HG03342 (cell line): ENCODE measurements around the gene MAGOH.
"Not testable (repeated sequence)": the region's sequence is repeated elsewhere in the genome, so short reads cannot be mapped to it uniquely, and the experiment has no call there.

Experiments
- ATAC-seq: cut with Tn5 transposase; IDR thresholded peaks from one replicate; pipeline ENCODE4 v1.9.1; 2021; ENCODE audit warnings: mild to moderate bottlenecking, moderate library complexity; ENCODE audit not compliant: unreplicated experiment

The MAGOH gene

DNA sequence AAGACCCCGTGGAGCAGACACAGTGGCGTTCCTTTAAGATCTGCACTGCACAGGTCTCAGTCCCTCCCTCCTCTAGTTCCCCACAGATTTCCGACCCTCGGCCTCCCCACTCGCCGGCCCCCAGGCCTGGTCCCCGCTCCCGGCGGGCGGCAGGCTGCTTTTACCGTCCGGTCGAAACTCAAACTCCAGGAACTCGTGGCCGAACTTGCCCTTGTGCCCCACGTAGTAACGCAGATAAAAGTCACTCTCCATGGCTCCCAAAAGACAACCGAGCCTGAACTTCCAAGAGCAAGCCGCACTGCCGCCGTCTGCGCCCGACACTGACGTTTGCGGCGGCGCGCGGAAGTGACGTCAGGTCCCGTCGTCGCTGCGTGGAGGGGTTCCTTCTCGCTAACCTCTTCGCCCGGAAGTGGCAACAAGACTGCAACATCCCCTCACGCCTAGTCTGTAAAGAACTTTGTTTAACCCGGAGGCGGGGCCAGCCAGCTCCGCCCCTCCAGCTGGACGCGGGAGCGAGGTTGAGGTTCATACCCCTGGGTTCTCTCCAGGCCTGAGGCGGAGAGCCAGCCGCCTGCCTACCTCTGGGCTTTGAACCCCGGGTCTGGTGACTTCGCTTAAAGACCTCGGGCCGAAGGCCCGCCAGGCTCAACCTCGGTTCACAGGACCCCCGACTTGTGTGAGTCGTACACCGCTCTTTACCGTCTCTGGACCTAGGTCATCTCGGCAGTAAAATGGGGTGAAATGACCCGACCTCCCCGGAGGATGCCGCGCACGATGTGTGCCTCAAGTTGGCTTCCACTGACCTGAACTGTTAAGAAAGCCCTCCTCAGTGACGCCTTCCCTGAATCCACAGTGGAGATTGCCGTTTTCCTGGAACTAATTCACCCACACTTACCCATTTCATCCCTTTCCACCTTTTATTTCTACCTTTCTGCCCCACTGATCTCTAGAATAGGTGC, at the start of gene MAGOH:
Gene MAGOH (minus strand): TSS at position 322 of the 959 bp plus-strand sequence. CDS start 70 bp downstream, at position 252.
- peak; percentile 90 for ATAC-seq

DNA sequence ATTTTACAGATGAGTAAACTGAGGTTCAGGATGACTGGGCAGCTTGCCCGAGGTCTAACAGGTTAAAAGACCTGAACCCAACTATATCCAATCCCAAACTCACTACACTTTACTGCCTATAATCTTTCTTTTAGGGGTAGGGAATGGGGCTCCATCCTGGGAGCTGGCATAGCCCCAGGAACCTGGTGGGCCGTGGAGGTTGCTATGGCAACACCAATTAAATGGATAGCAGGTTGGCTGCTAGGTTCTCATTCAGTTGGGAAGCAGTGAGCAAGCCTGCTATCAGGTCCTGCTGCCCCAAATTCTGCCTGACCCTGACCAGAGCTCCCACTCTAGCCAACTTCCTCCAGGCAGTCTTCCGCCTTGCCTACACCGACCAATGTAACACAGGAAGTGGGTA, 48.6 kb upstream of the MAGOH start:
- no peak for ATAC-seq

DNA sequence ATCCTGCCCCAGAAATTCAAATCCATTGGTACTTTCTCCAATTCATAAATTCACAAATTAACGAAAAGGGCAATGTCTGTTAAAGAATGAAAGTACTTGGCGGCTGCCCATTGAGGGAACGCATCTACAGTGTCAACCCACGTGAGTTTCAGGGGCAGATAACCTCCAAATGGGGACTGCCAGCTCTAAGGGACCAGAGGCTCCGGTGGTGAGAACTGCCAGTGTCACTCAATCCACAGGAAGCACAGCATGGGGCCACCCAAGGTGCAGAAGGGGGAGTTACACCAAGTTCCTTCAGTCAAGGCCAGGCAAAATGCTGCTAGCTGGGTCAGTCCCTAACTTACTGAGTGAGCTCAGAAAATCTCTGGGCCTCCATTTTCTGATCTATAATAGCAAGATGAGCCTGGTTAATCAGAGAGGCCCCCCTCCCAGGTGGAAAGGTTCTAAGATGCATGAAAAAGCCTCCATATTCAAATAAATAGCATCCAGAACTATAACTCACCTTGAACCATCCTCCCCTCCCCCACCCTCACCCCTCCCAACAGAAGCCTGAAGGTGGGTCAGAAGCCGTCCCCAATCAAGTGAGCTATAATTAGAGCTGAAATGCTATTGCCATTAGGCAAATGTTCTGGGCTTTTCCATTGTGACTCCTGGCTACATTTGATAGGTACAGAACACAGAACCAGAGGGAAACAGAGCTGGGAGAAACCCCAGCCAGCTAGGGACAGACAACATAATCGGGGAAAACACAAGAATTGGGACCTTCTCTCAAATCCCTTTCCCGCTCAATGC, 47.8 kb upstream of the MAGOH start:
- no peak for ATAC-seq

DNA sequence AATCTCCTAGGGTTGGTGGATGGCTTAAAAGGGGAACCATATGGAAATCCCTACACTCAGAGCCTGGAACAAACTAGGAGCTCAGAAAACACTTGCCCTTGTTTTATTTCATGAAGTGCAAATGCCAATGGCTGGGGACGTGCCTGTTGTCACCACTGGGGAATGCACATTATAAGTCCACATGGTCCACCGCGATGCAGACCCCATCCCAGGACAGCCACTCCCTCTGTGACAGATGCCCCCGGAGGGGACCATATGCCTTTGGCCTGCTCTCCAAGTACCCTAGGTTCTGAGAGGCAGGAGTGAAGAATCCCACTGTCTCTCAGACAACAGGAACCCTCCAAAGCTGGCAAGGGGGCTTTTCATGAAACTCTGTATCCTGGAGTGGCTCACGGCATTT, 47.2 kb upstream of the MAGOH start:
- ATAC-seq = no peak

DNA sequence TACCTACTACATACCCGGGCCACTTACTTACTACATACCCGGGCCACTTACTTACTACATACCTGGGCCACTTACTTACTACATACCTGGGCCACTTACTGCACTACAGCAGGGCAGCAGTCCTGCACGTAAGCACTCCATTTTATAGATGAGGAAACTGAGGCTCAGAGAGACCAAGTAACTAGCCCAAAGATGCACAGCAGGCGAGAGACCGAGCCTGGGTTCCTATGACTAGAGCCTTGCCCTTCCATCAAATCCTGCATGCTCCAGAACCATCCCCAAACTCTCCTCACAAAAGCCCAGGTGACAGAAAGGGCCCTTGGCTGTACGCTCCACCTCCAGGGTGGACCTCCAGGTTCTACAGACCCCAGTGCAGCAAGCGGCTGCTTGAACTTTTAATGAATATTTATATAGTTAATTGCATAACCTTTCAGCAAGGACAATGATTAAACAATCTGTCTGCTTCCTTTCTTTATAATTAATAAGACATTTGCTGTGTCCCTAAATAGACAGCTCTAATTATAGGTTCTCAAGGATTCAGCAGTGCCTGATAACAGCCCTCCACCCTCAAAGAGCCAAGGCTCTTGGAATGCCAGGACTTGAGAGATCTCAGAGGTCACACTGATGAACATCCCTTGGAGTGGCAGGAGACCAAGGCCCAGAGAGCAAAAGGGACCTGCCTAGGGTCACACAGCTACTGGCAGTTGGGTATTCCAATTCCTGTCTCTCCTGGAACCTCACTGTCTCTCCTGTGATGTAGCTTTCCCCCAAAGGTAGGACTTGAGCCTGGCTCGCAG, 46.1 kb upstream of the MAGOH start:
- ATAC-seq = no peak

DNA sequence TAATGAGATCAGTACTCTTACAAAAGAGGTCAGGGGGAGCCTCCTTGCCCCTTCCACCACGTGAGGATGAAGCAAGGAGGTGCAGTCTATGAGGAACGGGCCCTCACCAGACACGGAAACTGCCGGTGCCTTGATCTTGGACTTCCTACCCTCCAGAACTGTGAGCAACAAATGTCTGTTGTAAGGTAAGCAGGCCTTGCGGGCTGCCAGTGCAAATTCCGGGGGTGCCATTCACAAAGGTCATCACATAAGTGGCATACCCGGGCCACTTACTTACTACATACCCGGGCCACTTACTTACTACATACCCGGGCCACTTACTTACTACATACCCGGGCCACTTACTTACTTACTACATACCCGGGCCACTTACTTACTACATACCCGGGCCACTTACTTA, 44.8 kb upstream of the MAGOH start:
- not testable (repeated sequence) for ATAC-seq

DNA sequence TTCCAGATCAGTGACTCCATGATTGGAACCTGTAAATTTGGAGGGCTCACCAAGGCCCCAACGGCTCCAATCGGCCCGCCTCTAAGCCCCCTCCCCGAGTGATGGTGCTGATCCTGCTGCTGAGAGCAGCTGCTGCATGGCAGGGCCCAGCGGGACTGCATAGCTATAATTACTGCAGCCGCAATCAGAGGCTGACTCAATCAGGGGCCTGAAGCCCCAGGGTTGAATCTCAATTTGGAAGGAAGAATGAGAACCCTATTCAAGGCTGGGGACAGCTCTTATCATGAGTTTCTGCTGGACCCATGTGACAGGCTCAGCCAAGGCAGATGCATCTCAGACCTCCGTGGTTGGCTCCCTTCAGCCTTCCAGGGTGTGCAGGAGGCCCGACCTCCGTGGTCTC, 42.8 kb upstream of the MAGOH start:
- no peak for ATAC-seq

DNA sequence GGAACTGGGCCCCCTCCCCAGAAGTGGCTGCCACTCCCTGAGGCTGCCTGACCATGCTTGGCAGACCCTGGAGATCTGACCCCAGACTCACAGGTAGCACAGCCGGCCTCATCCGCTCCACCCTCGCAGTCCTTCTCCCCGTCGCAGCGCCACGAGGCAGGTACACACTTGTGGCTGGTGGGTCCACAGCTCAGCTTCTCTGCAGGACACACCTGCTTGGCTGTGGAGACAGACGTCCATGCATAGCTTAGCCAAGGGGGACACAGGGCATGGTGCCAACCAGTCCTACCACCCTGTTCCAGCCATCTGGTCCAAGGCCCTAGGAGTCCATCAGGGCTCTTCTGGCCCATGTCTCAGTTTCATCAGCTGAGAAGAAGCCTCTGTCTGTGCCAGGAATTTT, 42.2 kb upstream of the MAGOH start:
- ATAC-seq = no peak

DNA sequence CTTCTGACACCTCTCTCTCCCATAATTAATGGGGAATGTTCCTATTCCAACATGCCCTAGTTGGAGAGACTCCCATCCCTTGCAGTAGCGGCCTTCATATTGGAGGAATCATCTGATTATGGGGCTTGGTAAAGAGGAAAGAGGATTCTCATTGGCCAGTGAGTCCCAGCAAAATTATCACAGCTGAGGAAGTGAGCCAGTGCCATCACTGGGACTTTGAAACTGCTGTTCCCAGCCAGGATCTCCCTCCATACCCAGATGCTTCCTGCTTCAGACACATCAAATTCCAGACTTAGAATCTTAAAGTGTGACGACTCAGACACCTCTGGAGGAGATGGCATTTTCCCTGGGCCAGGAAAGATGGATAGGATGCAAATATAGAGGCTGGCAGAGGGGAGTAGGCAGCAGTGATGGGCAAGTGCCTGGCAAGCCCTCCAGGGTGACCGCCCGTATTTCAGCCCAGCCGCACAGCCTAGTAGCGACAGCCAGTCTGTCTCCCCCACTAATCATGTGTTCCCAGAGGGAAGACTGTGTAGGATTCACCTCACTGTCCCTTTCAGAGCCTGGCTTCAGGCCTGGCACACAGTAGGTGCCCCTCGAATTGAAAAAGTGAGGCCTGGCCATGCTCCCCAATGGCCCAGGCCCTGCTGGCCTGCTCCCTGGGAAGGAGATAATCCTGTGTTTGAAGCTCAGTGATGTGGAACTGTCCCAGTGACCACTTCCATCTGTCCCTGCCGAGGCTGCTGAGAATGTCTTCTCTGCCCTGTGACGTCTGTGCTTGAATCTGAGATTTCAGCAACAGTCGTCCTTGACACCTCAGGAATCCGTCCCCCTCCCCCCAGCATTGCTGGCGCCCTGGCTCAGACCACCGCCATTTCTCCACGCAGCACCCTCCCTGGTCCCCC, 41.2 kb upstream of the MAGOH start:
- ATAC-seq = no peak

DNA sequence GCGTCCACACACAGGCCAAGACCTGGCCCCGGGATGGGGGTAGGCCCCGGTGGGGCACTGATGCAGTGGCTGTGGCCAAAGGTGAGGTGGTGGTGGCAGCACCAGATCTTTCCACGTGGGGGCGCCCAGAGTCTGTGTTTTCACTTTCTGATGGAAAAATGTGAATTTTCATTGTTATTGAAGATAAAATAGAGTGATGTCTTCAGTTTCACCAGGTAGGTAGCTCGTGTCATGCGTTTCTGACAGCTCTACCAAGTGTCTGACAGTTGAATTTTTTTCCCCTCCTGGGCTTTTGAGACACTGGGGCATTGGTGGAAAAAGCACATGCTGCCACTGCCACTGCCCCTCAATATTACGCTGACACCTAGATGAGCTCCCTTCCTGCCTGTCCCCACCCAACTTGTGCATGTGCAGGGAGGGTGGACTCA, 40.0 kb upstream of the MAGOH start:
- peak; percentile 57 for ATAC-seq

DNA sequence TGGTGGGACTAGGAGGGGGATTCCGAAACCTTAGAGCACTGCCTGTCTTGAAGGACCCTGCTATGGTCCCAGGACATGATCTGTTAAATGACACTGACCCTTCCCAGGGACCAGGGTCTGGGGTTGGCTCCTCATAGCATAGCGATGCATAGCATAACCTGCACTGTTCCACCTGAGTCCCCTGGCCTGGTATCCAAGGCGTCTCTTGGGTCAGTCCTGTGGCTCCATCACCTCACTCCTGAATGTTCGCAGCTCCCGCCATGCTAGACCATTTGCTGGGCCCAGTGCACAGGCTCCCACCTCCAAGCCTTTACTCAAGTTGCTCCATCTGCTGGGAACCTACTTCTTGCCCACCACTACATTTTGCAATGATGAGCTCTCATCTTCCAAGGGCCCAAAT, 39.0 kb upstream of the MAGOH start:
- ATAC-seq = no peak

DNA sequence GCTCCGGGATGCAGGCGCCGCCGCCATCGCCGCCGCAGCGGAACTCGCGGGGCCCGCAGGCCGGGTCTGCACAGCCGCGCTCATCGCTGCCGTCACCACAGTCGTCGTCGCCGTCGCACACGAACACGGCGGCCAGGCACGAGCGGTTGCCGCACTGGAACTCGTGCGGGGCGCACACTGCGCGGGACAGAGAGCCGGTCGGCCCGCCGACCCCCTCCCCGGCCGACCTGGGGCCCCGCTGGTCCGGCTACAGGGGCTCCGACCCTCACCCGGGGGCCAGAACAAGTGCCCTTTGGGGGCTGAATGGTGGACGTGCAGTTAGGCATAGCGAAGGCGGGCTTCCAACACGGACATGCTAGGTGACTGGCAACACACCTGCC, 38.6 kb upstream of the MAGOH start:
- ATAC-seq = no peak

DNA sequence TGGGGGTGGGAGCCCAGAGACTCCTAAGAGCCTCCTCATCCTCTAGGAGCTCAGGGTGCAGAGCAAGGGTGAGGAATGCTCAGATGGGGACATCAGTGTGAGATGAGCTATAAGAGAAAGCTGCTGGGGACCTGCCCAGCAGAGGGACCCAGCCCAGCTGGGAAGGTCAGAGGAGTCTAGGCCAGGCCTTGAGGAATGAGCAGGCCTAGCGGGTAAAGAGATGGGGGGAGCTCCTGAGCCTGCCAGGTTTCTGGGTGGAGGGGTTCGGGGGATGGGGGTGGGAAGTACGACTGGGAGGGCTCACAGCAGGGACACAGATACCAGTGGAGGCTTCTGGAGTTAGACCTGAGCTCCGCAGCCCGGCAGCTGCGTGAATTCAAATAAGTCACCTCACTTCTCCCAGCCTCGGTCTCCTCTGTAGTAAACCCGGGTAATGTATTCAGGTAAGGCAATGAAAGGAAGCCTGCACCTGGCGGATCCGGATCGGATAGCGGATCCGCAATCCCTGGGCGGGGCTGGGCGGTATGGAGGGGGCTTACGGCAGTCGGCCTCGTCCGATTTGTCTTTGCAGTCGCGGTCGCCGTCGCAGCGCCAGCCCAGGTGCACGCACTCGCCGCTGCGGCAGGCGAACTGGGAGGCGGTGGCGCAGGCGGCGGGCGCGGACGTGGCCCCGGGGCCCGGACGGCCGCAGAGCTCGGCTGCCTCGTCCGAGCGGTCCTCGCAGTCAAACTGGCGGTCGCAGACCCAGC, 38.0 kb upstream of the MAGOH start:
- ATAC-seq = no peak

DNA sequence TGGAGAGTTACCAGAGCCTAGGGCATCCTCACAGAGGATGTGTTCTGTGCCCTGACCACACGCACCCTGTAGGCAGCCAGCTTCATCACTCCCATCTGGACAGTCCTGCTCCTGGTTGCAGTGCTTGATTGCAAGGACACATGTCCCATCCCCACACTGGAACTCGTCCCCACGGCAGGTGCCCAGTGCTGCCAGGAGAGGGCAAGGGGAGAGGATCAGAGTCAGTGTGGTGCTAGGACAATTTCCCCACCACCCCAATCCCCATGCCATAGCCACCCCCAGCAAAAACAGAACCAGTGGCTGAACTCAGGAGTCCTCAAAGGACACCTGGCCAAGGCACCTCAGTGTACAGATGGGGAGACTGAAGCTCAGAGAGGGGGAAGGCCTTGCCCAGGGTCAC, 37.2 kb upstream of the MAGOH start:
- no peak for ATAC-seq

DNA sequence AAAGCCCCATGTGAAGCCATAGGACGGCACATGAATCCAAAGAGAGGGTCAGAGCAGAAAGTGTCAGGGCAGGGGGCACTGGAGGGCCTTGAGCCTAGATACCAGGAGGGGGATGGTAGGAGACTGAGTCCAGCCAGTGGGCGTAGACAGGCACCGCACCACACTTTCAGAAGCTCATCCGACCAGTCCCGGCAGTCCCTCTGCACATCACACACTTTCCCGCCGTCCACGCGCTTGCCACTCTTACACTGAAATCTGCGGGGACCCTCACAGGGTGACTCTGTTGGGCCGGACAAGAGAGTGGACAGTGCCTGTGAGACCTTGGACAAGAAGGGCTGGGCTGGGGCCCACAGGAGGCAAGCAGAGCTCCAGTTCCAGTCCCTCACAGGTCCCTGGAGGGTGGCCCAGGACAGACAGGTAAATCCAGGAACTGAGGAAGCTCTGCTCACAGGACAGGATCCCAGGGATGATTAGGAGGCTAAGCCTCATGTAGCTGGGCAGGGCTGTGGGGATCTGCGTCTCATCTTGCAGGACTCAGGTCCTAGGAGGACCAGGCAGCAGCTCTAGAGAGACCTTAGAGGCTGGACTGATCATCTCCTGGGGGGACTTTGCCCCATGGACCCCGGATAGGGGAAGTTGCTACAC, 36.3 kb upstream of the MAGOH start:
- no peak for ATAC-seq

DNA sequence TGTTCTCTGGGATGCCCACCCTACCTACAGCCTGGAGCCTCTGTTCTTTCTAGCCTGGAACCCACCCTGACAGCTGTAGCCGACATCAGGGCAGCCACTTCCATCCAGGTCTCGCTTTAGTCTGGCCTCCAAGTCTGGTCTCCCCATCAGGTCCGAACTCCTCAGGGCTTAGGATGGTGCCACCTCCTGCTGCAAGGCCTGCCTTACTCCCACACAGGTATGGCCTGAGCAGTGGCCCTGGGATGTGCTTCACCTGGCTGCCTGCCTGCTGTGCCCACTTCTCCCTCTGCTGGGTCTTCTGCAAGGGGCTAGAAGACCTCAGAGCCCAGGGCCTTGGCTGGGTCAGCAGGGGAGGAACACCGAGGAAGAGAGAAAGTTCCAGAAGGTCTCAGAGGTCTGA, 35.7 kb upstream of the MAGOH start:
- ATAC-seq = no peak

DNA sequence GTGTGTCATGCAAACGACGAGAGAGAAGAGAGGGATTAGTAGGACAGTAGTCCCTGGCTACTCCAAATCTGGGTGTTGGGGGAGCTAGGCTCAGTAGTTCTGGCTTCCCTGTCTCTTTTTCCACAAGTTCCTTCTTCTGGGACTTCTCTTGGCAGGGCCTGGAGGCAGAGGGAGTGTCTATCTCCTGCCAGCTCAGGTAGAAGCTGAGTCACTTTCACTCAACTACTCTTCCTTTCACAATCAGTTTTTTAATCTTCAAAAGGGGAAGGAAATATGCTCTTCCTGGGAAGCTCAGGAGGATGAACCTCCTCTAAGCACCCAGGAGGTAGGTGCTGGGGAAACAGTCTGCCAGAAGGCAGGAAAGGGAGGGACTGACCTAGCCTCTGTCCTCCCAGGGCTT, 35.2 kb upstream of the MAGOH start:
- ATAC-seq = no peak

DNA sequence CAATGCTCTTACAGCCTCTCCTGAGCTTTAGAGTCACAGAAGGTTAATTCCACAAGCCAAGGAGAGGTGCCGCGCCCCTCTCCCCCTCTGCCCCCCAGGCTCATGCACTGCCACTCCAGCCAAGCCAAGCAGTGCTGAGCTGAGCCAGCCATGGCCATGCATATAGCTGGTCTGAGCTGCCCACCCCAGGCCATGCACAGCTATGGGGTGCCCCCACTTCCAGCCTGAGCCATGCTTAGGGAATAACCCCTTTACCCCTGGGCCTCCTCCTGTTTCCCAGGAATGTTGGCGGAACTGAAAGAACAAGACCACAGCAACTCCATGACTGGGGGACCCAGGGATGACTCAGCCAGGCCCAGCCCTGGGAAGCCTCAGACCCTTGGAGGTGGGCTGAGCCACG, 34.0 kb upstream of the MAGOH start:
- ATAC-seq = no peak
